Ecto neural progenitor cell (in vitro differentiated cells): ENCODE data around the gene CCNI.
"Not testable (repeated sequence)": the region's sequence is repeated elsewhere in the genome, so short reads cannot be mapped to it uniquely, and the experiment has no call there.

Experiments
- DNase-seq: peaks from one replicate; pipeline ENCODE4 v3.0.0-alpha.2; 2018; ENCODE audit warnings: low spot score

The CCNI gene

DNA sequence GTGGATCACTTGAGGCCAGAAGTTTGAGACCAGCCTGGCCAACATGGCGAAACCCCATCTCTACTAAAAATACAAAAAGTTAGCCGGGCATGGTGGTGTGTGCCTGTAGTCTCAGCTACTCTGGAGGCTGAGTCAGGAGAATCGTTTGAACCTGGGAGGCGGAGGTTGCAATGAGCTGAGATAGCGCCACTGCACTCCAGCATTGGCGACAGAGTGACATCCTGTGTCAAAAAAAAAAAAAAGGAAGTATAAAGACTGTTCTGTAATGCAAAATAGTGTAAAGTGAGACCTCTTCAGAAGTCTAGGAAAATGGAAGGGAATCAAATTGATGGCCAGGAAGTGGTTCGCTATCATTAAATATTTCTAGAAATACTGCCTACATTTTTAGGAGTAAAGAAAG lies 5.0 kb upstream of the CCNI start:
- not testable (repeated sequence) for DNase-seq

DNA sequence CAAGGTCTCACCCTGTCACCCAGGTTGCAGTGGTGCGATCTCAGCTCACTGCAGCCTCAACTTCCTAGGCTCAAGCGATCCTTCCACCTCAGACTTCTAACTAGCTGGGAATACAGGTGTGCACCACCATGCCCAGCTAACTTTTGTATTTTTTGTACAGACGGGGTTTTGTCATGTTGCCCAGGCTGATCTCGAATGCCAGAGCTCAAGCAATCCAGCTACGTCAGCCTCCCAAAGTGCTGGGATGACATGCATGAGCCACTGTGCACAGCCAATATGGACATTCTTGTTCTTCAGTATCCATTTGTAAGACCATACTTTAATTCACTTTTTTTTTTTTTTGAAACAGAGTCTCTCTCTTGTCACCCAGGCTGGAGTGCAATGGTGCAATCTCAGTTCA lies 3.5 kb upstream of the CCNI start:
- no peak for DNase-seq

DNA sequence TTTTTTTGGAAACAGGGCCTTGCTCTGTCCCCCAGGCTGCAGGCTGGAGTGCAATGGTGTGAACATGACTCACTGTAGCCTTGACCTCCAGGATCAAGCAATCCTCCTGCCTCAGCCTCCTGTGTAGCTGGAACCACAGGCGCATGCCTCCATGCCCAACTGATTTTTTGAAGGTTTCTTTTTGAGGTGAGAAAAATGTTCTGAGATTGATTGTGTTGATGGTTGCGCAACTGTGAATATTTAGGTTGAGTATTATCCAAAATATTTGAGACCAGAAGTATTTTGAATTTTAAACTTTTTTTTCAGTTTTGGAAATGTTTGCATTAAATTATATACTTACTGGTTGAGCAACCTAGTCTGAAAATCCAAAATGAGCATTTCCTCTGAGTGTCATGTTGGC lies 2.6 kb upstream of the CCNI start:
- no peak for DNase-seq

DNA sequence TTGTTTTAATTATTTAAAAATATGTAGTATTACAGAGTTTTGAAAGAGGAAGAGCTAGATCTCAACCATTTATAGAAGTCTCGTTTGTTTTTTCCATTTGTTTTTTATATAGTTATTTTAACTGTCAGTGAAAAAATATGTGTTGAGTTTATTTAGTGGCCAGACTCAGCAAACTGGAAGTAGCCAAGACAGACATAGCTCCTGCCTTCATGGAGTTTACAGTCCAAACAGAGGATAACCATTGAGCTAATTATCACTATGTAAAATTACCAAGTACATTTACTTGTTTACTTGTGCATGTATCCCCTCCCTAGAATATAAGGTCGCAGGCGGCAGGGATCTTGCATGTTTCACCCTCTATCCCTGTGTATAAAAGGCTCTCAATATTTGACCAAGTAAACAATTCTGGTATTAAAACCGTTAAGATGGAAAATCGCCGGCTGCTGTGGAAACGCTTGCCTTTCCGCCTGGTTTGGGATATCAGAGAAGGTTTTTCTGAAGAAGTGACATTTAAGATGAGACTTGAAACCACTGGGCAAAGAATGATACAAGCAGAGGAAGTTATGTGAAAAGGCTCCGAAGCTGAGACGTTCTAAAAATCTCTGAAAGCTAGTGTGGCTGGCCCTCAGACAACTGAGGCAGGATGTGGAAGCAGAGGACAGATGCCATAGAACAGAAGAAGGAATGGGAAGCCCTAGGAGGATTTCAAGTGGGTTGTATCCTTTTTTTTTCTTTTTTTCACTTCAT lies 1.3 kb upstream of the CCNI start:
- no peak for DNase-seq

DNA sequence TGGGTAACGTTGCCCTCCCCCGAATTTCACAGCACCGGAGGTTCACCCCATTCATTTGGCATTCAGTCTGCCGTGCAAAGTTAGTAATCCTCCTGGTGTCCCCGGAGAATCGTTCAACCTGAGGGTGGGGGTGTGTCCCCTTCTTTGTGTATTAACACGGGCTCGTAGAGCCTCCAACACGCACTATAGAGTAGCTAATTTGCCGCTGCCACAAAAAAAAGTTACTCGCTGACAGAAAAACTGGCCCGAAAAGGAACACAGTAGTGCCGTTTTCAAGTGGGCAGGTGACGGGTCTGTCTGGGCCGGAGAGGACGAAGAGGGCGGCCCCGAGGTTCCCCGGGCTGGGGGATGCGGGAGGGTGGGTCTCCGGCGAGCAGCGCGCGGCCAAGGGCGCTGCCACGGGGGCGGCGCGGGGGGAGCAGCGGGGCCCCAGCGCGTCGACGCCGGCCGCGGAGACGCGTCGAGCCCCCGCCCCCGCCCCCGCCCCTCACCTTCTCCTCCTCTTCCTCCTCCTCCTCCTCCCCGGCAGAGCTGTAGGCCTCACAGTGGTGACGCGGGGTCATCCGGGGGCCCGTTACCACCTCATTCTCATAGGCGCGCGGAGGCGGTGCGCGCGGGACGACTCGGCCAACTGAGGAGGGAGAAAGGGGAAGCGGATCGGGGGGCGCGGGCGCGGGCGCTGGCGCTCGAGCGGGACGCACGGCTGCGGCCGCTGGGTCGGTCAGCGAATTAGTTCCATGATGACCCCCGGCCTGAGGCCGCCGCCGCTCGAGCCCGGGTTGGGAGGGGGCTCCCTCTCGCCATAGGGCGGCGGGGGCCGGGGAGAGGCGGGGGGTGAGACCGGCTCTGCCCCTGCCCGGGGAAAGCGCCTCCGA lies 571 bp downstream of the CCNI start:
- peak; percentile 82 for DNase-seq

DNA sequence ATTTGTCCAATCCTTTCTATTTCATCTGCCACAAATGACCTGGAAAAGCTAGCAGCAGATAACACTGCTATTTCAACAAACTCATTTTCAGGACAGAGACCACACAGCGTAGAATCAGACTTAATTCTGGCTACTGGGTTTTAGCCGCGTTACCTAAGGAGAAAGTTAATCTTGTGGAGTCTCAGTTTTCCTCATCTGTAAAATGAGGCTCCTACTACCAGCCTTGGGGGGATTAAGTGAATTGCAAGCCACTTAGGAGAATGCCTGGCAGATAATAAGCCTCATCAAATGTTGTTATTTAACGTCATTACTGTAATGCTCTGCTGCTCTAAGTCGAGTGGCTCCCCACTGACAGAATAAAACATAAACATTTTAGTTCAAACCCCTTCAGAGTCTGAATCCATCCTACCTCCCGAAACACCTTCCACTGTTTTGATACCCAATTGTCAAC lies 1.4 kb downstream of the CCNI start:
- no peak for DNase-seq

DNA sequence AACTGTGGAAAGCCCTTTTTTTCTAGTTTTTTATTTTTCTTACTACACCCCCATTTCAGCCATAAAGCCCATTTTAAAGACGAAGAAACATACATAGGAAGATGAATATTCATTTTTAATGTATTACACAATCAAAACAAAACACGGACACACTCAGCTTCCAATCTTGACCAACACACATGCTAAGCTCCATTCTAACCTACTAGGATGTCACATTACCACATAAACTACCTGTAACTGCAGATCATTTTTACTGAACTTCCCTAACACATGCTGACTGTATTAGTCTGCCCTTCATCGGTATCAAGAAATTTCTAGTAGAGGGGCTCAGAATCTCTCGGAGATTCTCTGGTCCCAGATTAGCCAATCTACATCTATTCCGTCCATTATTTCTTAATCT lies 1.8 kb downstream of the CCNI start:
- DNase-seq: no peak

DNA sequence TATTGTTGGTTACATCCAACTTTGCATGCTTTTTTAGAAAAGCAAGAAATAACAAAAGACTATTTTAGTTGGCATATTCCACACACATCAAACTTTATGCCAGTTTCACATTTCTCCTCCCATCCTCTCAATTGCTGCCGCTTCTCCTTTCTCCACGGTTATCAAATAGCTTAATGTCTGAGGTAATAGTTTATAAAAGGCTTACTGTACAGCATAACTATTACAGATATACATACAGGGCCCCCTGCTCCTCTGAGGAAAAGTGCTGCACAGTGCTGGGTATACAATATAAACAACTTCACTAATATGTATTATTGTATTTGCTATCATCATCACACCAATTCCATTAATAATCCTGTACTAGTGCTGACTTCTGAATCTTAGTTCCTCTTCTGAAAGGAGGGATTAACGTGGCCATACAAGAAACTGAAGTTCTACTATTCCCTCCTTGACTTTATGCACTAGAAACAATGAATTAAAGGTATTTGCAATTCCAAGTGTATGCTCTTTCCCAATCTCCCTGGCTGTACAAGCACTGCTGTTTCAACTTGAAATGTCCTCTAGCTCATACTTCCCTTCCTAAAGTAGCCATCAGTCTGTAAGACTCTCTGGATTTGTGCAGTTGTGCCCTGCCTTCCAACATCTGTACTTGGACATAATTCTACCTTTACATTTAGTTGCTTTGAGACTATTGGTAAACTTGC lies 2.5 kb downstream of the CCNI start:
- no peak for DNase-seq

DNA sequence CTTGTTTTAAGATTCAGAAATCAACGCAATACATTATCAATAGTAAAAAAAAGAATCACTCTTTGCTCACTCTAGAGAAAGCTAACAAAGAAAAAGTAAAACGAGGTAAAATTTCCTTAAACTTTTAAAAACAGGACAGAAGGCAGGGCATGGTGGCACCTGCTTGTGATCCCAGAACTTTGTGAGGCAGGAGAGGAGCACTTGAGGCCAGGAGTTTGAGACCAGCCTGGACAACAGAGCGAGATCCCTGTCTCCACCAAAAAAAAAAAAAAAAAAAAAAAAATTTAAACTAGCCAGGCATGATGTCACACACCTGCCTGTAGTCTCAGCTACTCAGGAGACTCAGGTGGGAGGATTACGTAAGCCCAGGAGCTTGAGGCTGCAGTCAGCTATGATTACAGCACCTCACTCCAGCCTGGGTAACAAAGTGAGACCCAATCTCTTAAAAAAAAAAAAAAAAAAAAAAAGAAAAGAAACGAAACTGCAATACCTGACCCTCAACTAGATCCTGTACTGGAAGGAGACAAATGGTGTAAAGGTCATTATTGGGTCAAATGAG lies 3.5 kb downstream of the CCNI start:
- DNase-seq: no peak

DNA sequence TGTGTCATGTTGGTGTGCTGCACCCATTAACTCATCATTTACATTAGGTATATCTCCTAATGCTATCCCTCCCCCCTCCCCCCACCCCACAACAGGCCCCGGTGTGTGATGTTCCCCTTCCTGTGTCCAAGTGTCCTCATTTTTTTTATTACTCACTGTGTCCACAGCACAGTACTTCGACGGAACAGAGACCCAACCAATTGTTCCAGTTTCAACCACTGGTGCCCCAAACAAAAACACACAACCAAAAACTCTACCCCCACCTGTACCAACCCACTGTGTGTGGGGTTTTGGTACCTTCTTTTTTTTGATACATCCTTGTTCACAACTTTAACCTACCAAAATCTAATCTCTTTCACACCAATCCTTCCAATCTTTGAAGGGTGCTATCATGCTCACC lies 6.3 kb downstream of the CCNI start:
- DNase-seq: not testable (repeated sequence)

DNA sequence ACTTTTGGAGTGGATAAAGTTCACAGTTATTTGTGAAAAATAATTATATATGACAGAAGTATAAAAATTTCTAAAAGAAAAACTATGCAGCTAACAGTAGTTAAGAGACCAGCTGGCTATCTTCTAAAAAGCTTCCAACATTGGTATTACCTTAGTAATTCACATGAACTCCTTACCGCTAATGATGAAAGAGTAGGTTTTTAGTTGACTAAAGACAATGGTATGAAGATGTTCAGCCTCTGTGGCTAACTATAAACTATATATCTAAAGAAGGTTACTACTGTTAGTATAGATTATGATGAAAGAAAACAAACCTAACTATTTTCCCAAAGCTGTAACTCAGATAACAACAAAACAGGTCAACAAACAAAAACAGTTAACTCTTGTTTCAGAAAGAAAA lies 10.4 kb downstream of the CCNI start:
- DNase-seq: no peak

DNA sequence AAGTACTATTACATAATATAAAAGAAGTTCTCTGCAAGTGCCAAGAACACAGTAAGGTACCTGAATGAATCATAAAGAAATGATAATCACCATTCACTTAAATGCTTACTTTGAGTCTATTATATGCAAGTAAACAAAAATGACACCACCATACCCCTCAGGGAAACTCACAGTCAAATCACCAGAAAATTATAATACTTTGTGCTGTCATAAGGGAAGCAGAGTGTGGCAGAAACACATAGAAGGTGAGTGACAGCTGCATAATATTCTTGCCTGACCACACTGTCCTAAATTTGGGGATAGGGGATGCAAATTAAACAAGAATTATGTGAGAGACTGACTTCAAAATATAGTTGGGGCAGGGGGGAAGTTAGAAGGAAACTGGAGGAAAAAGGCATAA lies 12.9 kb downstream of the CCNI start:
- no peak for DNase-seq

DNA sequence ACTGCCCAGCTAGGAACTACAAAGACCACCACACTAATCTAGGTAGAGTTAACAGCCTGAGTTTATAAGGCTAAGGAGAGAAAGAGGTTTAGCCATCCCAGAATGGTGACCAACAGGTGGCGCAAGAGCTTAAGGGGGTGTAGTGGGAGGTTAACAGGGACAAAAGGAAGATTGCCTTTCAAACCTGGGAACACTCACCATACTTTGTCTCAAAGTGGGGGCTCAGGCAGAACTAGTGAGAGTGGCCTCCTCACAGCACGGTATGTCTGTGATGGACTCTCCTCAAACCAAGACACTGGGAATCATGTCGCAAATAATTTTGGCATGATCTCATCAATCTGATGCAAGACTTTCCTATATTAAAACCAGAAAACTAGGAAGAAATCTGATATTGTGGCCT lies 23.4 kb downstream of the CCNI start:
- peak; percentile 53 for DNase-seq

DNA sequence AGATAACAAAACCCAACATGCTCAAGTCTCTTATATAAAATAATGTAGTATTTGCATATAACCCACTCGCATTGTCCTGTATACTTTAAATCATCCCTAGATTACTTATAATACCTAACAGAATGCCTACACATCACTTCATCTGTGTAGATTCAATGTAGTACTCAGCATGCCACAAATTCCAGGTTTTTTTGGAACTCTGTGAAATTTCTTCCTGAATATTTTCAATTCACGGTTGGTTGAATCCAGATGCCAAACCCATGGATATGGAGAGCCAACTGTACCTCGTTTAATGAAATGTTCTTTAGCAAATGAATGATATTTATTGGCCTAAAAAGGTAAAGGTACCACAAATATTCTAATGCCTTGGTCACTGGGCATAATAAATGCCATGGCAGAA lies 24.8 kb downstream of the CCNI start:
- DNase-seq: no peak

DNA sequence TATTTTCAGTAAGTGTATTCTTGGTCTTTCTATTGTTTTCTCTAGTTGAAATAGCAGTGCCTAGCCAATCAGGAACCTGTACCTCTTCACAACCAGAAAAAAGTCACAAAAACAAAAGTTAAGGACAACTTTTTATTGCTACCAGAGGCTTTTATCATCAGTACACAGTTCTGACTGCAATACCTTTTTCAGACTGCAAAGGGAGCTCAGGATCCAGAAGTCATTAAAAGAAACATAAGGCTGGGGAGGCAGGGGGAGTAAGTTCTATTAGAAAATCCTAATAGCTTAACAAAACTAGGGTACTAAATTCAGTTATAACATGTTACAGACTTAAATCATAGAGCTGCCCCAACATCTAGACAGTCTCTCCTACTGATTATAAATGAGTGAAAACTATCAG lies 28.8 kb downstream of the CCNI start:
- no peak for DNase-seq

DNA sequence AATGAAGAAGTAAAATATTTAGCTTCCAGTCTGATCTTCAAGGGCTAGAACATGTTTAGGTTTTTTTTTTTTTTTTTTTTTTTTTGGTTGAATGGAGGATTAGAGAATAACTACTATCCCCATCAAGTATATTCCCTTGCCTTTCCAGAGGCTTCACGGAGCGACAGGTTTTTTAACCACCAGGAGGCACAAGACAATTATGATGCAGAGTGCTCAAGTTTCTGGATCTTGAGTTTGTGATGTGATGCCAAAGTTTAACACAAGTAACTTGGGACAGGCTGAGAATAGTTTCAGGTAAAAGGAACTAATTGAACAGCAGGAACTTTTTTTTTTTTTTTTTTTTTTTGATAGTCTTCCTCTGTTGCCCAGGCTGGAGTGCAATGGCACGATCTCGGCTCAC lies 30.3 kb downstream of the CCNI start:
- no peak for DNase-seq

DNA sequence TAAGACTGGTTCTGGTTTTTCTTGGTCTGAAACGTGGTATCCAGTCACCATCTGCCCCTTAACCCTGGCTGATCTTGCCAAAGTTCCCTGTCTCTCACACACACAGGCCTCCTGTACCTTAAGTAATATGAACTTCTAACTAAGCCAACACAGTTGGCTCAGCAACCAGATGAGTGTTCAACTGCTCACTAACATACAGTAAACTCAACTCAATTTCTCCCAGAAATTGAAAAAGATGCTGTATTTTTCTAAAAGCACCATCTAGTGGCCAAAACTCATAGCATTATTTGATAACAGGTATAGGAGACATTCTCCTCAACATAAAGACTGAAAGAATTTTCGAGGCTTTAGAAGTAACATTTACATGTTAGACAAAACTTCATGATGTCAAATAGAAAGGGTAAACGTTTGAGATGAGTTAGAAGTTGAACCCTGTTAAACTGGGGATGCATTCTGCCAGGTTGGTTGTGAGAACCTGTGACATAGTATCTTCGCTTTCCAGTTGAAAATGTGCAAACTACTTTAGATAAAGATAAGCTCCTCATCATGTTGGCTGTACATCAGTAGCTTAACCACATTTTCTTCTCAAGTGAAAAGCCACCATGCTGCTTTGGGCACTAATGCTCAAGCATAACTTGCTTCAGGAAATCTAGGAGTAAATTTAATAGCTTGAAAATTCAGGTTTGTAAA lies 31.2 kb downstream of the CCNI start:
- no peak for DNase-seq

DNA sequence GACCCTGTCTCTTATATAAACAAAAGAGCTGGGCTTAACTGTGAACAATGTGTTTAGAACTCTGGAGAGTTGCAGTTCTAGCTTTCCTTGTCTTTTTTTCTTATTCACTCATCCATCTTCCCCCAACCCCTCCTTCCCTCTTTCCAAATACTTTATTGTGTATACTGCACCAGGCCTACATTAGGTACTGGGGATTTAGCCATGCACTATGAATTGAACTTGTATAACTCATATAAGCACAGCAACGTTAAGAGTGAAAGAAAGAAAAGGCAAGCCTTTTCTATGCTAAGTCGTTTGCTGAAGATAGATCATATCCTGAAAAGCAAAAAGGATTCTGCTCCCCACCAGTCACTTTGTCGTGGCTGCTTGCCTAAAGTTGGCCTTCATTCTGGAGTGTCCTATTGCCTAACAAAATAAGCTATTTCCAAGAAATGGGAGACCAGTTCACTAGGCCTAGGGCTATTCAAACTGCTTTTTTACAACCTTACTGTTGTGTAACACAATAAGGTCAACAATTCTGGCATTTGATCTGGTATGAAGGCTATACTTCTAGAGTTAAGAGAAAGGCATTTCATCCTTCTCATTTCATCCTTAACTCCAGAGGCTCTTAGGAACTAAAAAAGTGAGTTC lies 32.2 kb downstream of the CCNI start:
- DNase-seq: no peak

DNA sequence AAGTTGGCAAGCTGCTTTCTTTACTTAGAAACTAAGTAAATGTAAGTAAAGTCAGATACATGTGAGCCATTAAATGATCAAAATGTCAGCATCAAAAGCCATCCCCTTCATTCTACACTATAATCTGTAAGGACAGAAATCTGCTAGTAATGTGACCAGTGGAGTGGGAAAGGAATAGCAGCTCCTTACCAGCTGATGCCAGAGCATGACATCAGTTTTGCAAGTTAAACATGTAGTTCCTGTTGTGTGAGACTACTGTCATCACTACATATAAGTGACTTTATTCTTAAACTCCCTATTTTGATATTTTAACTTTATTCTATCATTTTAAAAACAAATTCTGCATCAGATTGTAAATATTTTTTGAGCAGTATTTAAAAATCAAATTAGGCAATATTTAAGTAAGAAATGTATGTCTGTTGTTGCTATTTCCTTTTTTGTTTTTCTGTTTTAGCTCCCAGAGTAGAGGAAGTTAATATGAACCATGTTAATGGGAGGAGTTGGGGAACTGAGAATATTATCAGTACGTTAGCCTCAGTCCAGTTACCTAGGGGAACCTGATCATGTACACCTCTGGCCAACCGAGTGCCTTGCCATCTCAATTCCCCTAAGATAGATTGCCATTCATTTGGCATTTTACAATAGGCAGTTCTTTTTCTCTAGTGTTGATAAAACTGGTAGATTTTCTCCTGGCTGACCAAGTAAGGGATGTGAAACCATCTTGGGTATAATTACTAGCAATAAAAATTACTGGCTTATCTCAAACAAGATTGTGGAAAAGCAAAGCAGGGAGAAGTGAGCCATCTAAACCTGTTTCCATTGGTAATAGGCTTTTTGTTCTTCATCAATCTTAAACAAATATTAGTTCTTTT lies 34.7 kb downstream of the CCNI start:
- DNase-seq: no peak

DNA sequence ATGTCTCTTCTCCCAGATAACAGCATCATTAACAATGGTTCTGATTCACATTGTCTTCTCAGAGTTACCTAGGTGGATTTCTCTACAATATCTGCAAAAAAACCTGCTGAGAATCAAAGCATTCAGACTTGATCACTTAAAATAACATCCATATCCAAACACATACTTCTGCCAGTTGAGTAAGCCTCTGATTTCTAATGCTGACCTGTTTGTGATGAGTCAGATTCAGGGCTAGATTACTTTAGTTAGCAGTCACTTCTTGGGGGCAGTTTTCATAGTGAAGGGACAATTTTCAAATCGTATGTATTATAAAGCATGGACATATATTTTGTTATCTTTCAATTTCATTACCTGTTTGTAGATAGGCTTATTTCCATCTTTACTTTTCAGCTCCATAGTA lies 35.5 kb downstream of the CCNI start:
- DNase-seq: no peak
